HCEC 1CT (cell line): Measurements from ENCODE around the gene C12orf76.
A peak's percentile ranks its signal among the peaks of the same experiment; 100 is the strongest.
"Not testable (repeated sequence)": the region's sequence is repeated elsewhere in the genome, so short reads cannot be mapped to it uniquely, and the experiment has no call there.

Source experiments
- DNase-seq: peaks from one replicate; pipeline ENCODE4 v3.0.0-alpha.2; 2017

Gene C12orf76

DNA sequence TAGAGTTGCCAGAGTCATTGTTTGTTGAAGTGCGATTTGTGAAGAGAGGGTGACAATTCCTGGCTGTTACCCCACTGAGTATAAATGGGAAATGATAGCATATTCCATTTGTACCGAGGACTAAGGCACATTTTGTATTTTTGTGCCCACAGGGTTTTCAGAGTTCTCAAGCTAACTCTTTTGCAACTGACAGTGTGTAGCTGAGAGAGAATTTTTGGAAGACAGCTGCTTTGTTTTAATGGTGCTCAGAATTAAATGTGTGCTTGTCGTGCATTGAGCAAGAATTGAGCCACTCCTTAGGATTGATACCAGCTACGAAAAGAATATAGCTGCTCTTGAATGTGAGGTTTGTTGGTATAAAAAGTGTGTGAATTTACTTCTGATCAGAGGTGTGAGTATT is 27.4 kb downstream of the C12orf76 start:
- DNase-seq, result no peak

DNA sequence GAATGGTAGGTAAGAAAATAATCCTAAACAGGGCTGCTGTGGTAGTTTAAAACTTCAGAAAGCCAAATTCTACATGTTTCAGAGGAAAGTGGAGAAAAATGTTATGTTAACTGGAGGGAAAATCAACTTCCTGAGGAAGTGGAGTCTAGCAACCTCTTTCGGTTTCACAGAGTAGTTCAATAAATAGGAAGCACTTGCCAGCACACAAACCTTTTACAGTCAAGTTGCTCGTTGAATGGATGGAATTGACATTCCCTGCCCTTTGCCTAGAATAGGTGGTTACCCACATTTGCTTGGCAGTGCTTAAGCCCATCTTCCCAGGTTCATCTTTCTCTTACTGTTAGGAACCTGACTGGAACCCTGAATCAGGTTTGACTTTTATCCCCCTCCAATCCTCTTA is 33.2 kb downstream of the C12orf76 start:
- no peak for DNase-seq

DNA sequence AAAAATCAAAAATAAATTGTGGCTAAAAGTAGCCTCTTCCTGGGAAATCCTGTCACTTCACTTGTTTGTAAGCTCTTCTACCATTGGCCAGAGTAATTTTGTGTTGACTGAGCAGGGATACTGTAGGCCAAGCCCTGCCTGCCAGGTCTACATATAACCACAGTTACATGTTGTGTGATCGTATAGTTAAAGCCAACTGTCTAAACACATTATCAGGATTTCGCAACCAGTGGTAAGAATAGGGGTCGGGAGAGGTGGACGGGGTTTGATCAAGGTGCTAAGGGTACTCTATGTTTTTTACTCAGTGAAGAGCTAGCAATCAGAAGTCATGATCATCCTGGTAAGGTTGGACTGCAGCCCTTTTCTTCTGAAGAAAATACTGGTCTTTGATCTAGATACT is 35.7 kb downstream of the C12orf76 start:
- no peak for DNase-seq

DNA sequence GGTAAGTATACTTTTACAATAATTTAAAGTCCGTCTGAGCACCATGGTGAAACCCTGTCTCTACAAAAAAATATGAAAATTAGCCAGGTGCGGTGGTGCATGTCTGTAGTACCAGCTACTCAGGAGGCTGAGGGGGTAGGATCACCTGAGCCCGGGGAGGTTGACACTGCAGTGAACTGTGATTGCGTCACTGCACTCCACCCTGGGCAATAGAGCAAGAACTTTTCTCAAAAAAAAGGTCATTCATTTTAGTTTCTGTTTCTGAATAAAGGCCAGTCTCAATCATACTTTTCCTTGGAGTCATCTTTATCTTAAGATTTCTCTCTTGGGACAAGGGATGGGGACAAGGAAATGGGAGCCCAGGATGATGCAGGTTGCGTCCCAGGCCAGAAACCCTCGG is 36.2 kb downstream of the C12orf76 start:
- no peak for DNase-seq

DNA sequence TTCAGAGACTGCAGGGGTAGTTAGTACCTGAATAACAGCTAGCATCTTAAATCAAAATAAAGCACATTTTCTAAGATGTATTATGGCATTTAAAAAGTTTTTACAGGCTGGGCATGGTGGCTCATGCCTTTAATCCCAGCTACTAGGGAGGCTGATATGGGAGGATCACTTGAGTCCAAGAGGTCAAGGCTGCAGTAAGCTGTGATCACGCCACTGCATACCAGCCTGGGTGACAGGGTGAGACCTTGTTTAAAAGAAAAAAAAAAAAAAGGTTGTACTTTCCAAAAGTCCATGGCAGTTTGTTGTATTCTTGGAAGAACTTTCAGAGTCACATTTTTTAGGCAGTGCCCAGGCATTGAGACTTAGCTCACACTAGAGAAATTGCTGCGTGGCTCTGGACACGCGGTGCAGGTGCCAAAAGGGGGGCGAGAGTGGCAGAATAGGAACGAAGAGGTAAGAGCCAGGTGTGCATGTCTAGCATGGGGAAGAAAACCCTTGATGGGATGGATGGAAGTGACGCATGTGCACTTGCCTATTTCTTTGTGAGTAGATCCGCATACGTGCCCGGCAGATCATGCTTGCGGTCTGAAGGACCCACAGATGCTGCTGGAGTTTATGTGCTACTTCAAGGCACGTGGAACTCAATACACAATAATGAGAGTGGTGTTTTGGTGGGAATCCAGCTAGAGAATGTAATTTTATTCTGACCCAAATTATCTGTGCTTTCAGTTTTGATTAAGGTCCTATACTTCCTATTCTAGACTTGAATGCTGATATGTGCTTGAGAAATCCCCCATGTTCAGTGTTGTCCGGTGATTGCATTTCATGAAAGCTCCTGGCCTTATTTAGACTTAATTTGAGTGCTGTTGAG is 37.2 kb downstream of the C12orf76 start:
- no peak for DNase-seq

DNA sequence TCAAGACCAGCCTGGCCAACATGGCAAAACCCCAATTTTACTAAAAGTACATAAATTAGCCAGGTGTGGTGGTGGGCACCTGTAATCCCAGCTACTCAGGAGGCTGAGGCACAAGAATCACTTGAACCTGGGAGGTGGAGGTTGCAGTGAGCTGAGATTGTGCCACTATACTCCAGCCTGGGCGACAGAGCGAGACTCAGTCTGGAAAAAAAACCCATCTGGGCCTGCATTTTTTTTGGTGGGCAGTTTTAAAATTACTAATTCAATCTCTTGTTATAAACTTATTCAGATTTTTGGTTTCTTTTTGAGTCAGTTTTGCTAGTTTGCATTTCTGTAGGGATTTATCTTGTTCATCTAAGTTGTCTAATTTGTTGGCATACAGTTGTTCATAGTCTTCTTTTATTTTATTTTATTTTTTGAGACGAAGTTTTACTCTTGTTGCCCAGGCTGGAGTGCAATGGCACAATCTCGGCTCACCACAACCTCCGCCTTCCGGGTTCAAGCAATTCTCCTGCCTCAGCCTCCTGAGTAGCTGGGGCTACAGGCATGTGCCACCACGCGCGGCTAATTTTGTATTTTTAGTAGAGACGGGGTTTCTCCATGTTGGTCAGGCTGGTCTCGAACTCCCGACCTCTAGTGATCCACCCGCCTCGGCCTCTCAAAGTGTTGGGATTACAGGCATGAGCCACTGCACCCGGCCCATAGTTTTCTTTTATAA is 39.5 kb downstream of the C12orf76 start:
- not testable (repeated sequence) for DNase-seq

DNA sequence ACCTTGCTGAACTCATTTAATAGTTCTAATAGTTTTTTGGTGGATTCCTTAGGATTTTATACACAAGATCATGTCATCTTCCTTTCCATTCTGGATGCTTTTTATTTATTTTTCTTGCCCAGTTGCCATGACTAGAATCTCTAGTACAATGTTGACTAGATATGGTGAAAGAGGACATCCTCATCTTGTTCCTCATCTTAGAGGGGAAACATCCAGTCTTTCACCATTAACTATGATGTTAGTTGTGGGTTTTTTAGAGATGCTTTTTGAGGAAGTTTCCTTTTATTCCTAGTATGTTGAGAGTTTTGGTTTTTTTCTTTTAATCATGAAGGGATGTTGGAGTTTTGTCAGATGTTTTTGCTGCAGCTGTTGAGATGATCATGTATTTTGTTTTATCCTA is 40.4 kb downstream of the C12orf76 start:
- no peak for DNase-seq

DNA sequence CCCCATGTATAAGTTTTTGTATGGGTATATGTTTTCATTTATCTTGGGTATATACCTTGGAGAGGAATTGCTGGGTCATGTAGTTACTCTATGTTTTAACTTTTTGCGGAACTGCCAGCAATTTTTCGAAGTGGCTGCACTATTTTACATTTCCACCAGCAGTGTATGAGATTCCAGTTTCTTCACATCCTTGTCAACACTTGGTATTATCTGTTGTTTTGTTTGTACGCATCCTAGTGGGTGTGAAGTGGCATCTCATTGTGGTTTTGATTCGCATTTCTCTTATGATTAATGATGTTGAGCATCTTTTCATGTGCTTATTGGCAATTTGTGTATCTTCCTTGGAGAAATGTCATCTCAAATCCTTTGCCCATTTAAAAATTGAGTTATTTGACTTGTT is 42.2 kb downstream of the C12orf76 start:
- DNase-seq, result no peak

DNA sequence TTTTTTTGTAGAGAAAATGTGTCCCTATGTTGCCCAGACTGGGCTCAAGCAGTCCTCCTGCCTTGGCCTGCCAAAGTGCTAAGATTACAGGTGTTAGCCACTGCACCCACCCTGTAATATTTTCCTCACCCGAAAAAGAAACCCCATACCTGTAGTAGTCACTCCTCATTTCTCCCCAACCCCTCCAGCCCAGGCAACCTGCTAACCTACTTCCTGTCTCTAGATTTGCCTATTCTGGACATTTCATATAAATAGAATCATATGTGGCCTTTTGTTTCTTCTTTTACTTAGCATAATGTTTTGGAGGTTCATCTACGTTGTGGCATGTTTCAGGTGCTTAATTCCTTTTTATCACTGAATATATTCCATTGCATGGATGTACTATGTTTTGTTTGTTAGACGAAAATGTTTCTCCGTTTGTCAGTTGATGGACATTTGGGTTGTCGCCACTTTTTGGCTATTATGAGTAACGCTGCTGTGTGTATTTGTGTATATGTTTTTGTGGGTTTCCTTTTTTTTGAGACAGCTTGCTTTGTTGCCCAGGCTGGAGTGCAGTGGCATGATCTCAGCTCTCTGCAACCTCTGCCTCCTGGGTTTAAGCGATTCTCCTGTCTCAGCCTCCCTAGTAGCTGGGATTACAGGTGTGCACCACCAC is 42.9 kb downstream of the C12orf76 start:
- DNase-seq, result no peak

DNA sequence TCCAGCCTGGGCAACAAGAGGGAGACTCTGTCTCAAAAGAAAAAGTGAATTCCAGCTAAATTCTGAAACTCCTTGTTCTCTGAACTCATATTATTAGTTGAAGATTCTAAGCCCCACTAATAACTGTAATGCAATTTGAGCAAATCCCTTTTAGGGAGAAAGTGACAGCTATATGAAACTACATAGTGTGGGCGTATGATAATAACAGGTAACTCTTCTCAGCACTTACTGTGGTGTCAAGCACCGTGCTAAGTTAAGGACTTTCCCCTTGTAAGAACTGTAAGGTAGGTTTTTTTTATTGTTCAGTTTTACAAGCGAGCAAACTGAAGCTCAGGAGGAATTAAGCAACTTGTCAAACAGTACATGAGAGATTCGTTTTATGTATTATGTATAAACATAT is 43.7 kb downstream of the C12orf76 start:
- no peak for DNase-seq

DNA sequence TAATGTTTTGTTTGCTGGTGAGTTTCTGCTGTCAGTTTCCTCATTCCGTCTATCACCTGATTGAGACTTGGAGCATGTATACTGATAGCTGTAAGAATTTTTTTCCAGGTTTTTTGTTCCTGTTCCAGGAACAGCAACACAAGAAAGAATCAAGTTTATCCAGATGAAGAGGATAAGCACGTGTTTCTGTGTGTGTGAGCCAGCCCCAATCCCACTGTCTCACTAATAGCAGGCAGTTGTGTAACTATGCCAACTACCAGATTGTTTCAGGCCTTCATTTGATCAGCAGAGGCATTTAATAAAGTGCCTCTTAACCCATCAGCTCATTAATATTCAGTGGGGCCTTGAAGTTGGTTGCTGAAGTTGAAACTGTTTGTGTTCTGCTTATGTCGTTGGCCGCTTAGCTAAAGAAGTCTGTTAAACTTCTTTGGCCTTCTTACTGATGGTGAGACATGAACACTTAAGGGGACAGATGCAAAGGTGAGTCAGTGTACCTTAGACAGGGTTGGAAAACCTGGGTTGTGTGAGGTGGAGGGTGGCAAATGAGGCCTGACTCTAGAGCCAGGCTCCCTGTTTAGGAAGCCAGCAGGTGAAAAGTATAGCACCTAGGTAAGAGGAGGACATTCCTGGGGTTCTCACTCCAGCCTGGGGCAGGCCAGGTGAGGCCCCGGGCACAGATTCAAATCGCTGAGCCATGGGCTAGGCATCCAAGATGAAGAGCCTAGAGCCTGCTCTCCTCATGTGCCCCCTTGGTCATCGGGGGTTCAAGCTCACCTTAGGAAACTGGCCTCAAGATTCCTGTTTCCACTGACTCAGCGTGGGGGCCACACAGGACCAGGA is 45.4 kb downstream of the C12orf76 start:
- no peak for DNase-seq

DNA sequence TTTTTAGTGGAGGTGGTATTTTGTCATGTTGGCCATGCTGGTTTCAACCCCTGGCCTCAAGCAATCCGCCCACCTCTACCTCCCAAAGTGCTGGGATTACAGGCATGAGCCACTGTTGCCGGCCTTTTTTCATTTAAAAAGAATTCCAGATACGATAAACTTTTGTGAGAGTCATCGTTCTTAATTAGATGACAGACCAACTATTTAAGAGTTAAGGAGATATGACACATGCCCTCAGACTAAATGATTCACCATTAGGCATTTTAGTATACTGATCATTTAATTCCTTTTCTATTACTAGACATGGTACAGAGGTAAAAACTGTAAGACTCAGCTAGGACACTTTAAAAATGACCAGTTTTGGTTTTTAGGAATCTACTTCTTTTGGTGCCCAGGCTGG is 46.7 kb downstream of the C12orf76 start:
- DNase-seq, result peak; percentile 93

DNA sequence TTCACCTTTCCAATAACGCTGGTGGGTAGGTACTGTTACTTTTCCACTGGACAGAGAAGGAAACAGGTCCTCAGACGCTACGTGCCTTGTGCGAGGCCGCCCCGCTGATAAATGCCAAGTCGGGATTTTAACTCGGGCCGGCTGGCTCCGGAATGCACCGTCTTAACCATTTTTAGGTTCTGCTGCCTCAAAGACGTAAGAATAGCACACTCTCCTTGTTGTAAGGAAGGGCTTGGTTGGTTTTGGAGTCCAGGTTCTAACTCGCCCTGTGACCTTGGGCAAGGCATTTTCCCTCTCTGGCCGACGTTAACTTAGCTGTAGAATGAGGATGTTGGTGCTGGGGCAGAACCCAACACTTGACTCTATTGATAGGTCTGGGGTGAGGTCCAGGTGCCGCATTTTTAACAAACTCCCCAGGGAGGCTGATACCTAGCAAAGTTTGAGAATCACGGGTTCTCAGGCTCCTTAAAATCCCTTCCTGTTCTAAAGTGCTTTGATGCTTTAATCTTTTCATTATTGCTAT is 48.3 kb downstream of the C12orf76 start:
- DNase-seq, result peak; percentile 47

DNA sequence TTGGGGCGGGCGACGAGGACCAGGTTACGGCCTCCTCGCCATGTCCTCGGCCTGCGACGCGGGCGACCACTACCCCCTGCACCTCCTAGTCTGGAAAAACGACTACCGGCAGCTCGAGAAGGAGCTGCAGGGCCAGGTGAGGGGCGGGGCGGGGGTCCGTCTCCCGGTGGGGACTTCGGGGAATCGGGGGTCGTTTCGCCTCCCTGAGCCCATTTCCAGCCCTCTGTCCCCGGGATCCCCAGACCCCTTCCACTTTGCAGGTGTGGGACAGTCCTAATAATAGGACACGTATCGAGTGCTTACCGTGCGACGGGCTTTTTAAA is 48.7 kb downstream of the C12orf76 start:
- no peak for DNase-seq

DNA sequence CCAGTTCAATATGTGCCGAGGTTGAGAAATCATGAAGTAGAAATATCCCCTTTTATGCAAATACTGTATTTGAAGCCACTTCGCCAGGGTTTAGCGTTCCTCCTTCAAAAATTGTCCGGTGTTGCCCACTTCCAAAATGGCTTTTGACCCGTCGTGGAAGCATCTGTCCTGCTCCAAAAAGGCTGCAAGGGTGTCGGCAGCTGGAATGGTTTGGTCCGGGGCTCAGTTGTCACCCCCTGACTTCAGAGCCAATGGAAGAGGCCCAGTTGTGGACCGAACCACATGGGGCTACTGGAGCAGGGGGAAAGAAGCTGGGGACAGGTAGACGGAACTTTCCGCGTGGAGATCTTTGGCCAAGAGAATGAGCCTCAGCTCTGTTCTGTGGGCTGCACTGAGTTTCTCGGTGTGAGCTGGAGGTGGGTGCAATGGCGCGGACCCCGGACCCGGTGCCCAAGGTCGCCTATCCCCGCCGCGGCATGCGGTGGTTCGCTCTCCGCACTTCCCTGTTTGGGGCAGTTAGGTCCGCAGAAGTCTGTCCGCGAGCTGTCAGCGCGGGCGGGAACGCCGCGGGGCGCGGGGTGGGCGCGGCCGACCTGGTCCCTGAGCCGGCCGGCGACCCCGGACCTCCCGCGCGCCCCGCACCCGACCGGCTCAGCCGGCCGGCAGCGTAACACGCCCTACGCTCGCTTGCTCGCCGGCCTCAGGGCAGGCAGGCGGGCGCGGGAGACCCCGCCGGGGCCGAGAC is 49.2 kb downstream of the C12orf76 start, which contains the start of gene ANKRD13A:
Gene ANKRD13A (plus strand): TSS at position 527 of the 745 bp plus-strand sequence. CDS start 259 bp downstream, outside the sequence.
- peak; percentile 94 for DNase-seq

DNA sequence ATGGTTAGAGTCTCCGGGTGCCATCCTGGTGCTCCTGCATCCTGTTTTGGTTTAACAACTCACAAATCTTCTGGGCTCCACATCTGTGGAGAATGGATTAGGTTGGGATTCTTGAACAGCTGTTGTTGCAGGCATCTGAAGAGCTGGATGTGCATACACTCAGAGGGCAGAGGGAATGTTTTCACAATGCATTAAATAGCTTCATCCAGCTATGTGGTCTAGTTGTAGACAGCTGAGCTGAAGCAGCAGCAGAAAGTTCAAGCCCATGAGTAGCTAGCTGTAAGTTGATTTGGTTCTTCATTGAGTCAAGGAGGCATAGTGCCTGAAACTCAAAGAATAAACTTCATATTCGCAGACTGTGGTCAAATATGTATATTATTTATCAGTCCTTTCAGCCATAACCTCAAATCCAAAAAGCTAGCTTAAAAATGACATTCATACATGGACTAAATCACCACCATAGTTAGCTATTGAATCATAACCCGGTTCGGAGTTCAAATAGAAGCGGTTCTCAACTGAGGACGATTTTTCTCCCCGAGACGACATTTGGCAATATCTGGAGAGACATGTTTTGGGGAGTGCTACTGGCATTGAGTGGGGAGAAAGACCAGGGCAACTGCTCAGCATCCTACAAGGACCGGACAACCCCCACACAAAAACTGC is 50.0 kb downstream of the C12orf76 start:
- no peak for DNase-seq

DNA sequence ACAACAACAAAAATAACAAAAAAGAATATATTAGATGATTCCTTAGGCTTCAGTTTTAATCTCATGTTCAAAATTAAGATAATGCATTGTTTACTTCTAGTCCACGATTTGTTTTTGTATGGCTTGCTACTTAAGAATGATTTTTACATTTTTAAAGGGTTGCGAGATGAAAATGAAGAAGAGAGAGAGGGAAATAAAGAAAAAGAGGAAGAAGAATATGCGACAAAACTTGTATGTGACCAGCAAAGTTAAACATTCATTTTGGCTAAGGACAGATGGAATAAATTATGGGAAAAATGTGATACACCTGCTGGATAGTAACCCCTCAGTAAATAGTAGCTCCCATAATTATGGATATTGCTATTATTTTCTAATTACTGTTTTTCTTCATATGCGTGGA is 50.9 kb downstream of the C12orf76 start:
- DNase-seq, result no peak

DNA sequence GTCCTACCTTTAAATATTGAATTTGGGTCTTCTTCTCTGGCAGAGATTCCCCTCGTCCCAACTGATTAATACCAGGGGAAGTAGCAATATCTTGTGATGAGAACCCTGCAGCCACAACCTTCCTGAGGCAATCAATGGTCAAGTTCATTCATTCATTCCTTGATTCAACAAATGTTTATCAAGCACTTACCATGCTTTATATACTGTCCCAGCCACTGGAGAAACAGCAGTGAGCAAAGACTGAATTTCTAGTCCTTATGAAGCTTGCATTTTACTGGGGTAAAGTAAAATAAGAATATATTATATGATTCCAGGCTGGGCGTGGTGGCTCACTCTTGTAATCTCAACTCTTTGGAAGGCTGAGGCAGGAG is 51.9 kb downstream of the C12orf76 start:
- no peak for DNase-seq

DNA sequence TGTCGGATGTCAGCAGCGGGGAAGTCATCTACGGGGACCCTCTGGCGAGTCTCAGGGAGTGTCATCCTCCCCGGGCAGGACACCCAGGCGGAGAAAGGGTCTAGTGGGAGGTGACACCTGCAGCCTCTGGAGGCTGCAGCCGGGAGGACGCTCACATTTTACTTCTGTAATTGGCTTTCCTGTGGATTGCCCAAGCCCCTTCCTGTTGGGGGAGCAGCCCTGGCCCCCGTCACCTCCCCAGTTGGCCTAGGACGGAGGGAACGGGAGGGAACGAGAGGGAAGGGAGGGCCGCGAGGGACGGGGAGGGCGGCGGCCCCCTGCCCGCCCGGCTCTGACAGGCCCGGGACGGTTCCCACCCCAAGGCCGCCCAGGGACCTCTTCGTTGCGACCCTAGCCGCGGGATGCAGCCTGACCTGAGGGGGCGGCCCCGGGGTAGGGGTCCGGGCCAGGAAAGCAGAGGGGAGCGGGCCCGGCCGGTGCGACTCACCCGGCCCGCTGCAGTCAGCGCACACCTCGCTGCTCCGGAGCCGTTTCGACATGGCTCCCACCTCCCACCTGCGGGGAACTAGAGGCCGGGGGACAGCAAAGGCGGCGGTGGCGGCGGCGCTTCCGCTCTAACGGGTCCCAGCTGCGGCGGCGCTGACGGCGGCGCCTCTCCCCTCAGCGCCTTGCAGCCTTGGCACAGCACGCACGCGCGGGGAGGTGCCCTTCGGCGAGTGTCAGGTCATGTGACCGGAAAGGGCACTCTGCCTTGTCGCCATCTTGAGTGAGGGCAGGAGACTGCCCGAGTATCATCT is 52.4 kb downstream of the C12orf76 start, which contains the start of gene GIT2:
Gene GIT2 (minus strand): TSS at position 683 of the 797 bp plus-strand sequence. CDS start 144 bp downstream, at position 539.
- DNase-seq, result peak; percentile 89

DNA sequence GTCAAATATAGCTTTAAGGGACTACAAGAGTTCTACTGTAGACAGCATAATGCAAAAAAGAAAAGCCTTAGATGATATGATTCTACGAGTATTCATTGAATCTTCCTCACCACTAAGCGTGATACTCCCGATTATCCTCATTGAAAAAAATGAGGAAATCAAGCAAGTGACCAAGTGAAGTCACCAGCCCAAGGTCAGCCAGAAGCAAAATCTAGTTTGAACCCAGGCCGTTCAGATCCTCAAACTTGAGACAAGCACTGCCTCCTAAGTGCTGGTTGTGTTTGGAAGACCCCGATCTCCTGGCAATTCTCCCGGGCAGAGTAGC is 53.0 kb downstream of the C12orf76 start:
- DNase-seq, result no peak
